Central memory CD4-positive, alpha-beta T cell (primary cell): ENCODE results near the gene FSIP2.
"Not testable (repeated sequence)": the region's sequence is repeated elsewhere in the genome, so short reads cannot be mapped to it uniquely, and the experiment has no call there.

Experiments used
- DNase-seq: peaks from one replicate; pipeline ENCODE4 v3.0.0; 2022

Gene FSIP2

GRCh38 chr2:185811580-185811979, 73.0 kb downstream of the FSIP2 start:
- no peak for DNase-seq

DNA sequence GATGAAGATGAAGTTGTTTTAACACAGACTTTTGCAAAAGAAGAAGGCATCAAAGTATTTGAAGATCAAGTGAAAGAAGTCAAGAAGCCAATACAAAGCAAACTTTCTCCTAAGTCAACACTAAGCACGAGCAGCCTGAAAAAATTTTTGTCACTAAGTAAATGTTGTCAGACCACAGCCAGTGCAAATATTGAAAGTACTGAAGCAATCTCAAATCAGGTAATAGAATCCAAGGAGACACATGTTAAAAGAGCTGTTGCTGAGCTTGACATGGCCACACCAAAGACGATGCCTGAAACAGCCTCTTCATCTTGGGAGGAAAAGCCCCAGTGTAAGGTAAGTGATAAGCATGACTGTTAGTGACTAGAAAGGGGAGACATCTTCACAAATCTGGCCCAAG, 75.1 kb downstream of the FSIP2 start:
- DNase-seq, result no peak

GRCh38 chr2:185817991-185818390, 79.4 kb downstream of the FSIP2 start:
- no peak for DNase-seq

DNA sequence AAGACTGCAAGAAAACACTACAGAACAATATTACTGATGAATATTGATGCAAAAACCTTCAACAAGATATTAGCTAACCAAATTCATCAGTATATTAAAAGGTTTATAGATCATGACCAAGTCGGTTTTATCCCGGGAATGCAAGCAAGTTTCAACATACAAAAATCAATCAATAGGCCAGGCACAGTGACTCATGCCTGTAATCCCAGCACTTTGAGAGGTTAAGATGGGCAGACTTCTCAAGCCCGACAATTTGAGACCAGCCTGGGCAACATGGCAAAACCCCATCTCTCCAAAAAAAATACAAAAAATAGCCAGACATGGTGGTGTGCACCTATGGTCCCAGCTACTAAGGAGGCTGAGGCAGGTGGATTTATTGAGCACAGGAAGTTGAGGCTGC, 82.9 kb downstream of the FSIP2 start:
- DNase-seq, result no peak

GRCh38 chr2:185823773-185824172, 85.2 kb downstream of the FSIP2 start:
- no peak for DNase-seq

DNA sequence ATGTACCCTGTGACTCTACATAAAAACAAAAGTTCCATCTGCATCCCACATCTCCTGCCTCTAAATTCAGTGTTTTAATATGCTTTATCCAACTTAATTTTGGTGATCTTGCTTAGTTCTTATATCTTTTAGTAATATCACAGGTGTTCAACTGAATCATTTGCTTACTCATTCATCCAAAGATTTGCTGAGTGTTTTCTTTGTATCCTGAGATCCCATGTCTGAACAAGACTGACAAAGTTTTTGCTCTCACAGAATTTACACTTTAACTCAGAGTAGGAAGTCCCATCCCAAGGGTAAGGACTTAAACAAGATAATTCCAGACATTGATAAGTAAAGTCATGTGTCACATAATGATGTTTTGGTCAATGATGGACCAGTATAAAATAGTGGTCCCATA, 87.0 kb downstream of the FSIP2 start:
- DNase-seq, result no peak

GRCh38 chr2:185828326-185828725, 89.7 kb downstream of the FSIP2 start:
- DNase-seq, result no peak

- no peak for DNase-seq
Measured at GRCh38 chr2:185833864-185834263, 95.3 kb downstream of the FSIP2 start.

DNA sequence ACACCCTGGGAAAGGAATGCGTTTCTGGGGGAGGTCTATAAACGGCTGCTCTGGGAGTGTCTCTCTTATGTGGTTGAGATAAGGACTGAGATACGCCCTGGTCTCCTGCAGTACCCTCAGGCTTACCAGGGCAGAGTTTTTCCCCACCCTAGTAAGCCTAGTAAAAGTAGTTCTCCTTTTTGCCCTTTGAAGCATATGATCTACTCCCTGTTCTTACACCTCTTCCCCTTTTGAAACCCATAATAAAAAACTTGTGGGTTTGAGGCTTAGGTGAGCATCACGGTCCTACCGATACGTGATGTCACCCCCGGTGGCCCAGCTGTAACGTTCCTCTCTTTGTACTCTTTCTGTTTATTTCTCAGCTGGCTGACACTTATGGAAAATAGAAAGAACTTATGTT, 97.4 kb downstream of the FSIP2 start:
- no peak for DNase-seq

DNA sequence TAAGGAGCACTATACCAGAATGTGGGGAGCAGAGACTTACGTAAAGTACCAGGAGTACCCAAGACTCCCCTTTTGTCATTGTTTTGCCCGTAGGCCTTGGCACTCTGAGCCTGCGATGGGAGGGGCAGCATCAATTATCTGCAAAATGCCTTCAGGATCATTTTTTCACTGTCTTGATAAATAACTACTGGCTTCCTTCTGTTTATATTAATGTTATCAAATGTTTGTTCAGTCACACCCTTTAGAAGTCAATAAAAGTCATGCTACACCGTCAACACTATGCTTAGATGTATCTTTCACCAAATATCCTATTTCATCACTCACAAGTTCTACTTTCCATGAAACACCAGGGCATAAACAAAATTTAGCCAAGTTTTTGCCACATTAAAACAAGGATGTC, 116.3 kb downstream of the FSIP2 start:
- no peak for DNase-seq

DNA sequence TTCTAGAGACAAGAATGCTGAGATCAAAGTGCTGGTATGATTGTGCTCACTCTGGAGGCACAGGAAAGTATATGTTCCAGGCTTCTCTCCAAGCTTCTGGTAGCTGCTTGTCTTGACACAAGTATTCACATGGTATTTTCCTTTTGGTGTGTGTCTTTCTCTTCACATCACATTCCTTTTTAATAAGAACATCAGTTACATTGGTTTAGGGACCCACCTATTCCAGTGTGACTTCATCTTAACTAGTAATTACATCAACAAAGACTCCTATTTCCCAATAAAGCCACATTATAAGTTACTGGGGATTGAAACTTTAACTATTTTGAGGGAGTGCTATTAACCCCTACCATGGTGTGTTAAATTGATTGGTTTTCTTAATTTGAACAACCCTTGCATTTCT, 119.1 kb downstream of the FSIP2 start:
- DNase-seq, result no peak

GRCh38 chr2:185859506-185859905, 120.9 kb downstream of the FSIP2 start:
- DNase-seq, result no peak

GRCh38 chr2:185860321-185860720, 121.7 kb downstream of the FSIP2 start:
- DNase-seq, result no peak

DNA sequence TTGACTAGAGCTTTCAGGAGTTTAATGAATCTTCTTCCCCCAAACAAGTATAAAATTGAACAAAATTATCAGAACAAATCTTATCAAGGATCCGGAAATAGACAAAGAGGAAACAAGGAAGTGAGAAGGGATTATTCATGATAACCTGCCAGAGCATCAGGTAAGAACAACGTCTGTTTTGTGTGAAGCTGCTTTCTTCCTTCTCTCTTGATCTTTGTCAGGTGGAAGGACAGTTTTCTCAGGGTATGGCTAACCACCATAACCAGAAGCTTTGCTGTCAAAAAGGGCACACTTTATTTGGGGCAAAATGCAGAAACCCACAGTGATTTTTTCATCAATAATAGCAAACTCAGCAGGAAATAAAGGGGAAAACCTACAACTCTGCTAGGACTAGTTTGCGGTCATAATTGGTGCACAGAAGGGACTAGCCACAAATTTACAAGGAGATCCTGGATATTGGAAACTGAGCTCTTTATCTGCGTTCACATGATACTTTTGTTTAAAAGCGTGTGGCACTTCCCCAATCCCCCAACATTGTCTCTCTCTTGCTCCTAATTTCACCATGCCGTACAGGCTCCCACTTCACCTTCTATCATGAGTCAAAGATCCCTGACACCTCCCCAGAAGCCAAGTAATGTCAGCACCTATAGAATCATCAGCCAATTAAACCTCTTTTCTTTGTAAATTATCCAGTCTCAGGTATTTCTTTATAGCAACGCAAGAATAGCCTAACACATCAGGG, 124.2 kb downstream of the FSIP2 start:
- DNase-seq, result no peak

DNA sequence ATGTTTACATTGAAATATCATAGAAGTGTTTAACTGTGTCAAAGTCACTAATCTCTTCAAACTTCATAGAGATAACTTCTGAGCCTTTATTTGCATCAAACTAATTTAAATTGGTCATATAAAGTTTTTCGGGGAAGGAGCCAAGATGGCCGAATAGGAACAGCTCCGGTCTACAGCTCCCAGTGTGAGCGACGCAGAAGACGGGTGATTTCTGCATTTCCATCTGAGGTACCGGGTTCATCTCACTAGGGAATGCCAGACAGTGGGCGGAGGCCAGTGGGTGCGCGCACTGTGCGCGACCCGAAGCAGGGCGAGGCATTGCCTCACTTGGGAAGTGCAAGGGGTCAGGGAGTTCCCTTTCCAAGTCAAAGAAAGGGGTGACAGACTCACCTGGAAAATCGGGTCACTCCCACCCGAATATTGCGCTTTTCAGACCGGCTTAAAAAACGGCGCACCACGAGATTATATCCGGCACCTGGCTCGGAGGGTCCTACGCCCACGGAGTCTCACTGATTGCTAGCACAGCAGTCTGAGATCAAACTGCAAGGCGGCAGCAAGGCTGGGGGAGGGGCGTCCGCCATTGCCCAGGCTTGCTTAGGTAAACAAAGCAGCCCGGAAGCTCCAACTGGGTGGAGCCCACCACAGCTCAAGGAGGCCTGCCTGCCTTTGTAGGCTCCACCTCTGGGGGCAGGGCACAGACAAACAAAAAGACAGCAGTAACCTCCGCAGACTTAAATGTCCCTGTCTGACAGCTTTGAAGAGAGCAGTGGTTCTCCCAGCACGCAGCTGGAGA, 126.1 kb downstream of the FSIP2 start:
- DNase-seq, result not testable (repeated sequence)

GRCh38 chr2:185875136-185875931, 136.7 kb downstream of the FSIP2 start:
- DNase-seq, result no peak

GRCh38 chr2:185876234-185876633, 137.6 kb downstream of the FSIP2 start:
- no peak for DNase-seq

- DNase-seq, result no peak
Measured at GRCh38 chr2:185880396-185880795, 141.8 kb downstream of the FSIP2 start.
